ENCODE data around the gene GTF2IRD1.
"Not testable (repeated sequence)": the region's sequence is repeated elsewhere in the genome, so short reads cannot be mapped to it uniquely, and the experiment has no call there.

The GTF2IRD1 gene

GRCh38 chr7:74604326-74605020 lies 150.8 kb downstream of the GTF2IRD1 start:
- no peak for DNase-seq (ENCODE audit: low read depth)

- DNase-seq (ENCODE audit: low read depth) = no peak
Measured at GRCh38 chr7:74606101-74606908, 152.6 kb downstream of the GTF2IRD1 start.

GRCh38 chr7:74606909-74607510 lies 153.3 kb downstream of the GTF2IRD1 start:
- no peak for DNase-seq (ENCODE audit: low read depth)

- DNase-seq (ENCODE audit: low read depth) = peak; percentile 44
Measured at GRCh38 chr7:74612015-74612829, 158.5 kb downstream of the GTF2IRD1 start.

GRCh38 chr7:74615933-74616780 lies 162.5 kb downstream of the GTF2IRD1 start:
- DNase-seq (ENCODE audit: low read depth) = no peak

GRCh38 chr7:74617180-74617744 lies 163.6 kb downstream of the GTF2IRD1 start:
- no peak for DNase-seq (ENCODE audit: low read depth)

- no peak for DNase-seq (ENCODE audit: low read depth)
Measured at GRCh38 chr7:74619235-74619860, 165.6 kb downstream of the GTF2IRD1 start.

- DNase-seq (ENCODE audit: low read depth) = no peak
Measured at GRCh38 chr7:74622228-74622749, 168.6 kb downstream of the GTF2IRD1 start.

- no peak for DNase-seq (ENCODE audit: low read depth)
Measured at GRCh38 chr7:74623135-74623534, 169.4 kb downstream of the GTF2IRD1 start.

GRCh38 chr7:74625446-74625845 lies 171.7 kb downstream of the GTF2IRD1 start:
- DNase-seq (ENCODE audit: low read depth) = peak; percentile 71

- peak; percentile 44 for DNase-seq (ENCODE audit: low read depth)
Measured at GRCh38 chr7:74627661-74628411, 174.1 kb downstream of the GTF2IRD1 start.

- DNase-seq (ENCODE audit: low read depth) = no peak
Measured at GRCh38 chr7:74632505-74632904, 178.8 kb downstream of the GTF2IRD1 start.

GRCh38 chr7:74633451-74633921 lies 179.8 kb downstream of the GTF2IRD1 start:
- DNase-seq (ENCODE audit: low read depth) = no peak

- DNase-seq (ENCODE audit: low read depth) = no peak
Measured at GRCh38 chr7:74637745-74638144, 184.0 kb downstream of the GTF2IRD1 start.

GRCh38 chr7:74650055-74650454 lies 196.3 kb downstream of the GTF2IRD1 start:
- peak; percentile 86 for DNase-seq (ENCODE audit: low read depth)

GRCh38 chr7:74650493-74651132 lies 196.9 kb downstream of the GTF2IRD1 start:
- DNase-seq (ENCODE audit: low read depth) = not testable (repeated sequence)

GRCh38 chr7:74651133-74651504 lies 197.4 kb downstream of the GTF2IRD1 start:
- not testable (repeated sequence) for DNase-seq (ENCODE audit: low read depth)
